ENCODE data around the gene TPST1. TPM values are rescaled to one million over a fixed set of nuclear protein-coding genes. Genes with fewer than 3 reads are reported as not detected.

The TPST1 gene
- total and polyA plus RNA-seq, 2 of the 8 experiments (the other 6 are each of a cell fraction or from before 2014, with no cell fraction given), result 8.2 to 18.4 TPM

DNA sequence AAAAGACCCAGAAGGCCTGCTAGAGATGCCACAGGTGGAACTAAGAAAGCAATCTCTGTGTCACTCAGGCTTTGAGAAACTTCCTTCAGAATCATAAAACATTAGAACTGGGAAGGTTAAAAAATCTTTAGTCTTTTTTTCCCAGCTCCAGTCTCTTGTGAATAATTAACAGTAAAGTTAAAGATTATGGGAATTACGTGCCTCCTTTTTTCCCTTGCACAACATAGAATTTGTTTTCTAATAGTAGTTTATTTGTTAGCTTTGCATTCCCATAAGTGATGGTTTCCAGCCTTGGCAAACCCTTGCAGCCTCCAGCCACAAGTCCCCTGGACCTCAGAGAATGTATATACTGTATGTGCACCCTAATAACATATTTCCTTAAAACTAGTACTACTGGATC is 128.3 kb downstream of the TPST1 start (continued):
- TF ChIP-seq, protein P1, sequence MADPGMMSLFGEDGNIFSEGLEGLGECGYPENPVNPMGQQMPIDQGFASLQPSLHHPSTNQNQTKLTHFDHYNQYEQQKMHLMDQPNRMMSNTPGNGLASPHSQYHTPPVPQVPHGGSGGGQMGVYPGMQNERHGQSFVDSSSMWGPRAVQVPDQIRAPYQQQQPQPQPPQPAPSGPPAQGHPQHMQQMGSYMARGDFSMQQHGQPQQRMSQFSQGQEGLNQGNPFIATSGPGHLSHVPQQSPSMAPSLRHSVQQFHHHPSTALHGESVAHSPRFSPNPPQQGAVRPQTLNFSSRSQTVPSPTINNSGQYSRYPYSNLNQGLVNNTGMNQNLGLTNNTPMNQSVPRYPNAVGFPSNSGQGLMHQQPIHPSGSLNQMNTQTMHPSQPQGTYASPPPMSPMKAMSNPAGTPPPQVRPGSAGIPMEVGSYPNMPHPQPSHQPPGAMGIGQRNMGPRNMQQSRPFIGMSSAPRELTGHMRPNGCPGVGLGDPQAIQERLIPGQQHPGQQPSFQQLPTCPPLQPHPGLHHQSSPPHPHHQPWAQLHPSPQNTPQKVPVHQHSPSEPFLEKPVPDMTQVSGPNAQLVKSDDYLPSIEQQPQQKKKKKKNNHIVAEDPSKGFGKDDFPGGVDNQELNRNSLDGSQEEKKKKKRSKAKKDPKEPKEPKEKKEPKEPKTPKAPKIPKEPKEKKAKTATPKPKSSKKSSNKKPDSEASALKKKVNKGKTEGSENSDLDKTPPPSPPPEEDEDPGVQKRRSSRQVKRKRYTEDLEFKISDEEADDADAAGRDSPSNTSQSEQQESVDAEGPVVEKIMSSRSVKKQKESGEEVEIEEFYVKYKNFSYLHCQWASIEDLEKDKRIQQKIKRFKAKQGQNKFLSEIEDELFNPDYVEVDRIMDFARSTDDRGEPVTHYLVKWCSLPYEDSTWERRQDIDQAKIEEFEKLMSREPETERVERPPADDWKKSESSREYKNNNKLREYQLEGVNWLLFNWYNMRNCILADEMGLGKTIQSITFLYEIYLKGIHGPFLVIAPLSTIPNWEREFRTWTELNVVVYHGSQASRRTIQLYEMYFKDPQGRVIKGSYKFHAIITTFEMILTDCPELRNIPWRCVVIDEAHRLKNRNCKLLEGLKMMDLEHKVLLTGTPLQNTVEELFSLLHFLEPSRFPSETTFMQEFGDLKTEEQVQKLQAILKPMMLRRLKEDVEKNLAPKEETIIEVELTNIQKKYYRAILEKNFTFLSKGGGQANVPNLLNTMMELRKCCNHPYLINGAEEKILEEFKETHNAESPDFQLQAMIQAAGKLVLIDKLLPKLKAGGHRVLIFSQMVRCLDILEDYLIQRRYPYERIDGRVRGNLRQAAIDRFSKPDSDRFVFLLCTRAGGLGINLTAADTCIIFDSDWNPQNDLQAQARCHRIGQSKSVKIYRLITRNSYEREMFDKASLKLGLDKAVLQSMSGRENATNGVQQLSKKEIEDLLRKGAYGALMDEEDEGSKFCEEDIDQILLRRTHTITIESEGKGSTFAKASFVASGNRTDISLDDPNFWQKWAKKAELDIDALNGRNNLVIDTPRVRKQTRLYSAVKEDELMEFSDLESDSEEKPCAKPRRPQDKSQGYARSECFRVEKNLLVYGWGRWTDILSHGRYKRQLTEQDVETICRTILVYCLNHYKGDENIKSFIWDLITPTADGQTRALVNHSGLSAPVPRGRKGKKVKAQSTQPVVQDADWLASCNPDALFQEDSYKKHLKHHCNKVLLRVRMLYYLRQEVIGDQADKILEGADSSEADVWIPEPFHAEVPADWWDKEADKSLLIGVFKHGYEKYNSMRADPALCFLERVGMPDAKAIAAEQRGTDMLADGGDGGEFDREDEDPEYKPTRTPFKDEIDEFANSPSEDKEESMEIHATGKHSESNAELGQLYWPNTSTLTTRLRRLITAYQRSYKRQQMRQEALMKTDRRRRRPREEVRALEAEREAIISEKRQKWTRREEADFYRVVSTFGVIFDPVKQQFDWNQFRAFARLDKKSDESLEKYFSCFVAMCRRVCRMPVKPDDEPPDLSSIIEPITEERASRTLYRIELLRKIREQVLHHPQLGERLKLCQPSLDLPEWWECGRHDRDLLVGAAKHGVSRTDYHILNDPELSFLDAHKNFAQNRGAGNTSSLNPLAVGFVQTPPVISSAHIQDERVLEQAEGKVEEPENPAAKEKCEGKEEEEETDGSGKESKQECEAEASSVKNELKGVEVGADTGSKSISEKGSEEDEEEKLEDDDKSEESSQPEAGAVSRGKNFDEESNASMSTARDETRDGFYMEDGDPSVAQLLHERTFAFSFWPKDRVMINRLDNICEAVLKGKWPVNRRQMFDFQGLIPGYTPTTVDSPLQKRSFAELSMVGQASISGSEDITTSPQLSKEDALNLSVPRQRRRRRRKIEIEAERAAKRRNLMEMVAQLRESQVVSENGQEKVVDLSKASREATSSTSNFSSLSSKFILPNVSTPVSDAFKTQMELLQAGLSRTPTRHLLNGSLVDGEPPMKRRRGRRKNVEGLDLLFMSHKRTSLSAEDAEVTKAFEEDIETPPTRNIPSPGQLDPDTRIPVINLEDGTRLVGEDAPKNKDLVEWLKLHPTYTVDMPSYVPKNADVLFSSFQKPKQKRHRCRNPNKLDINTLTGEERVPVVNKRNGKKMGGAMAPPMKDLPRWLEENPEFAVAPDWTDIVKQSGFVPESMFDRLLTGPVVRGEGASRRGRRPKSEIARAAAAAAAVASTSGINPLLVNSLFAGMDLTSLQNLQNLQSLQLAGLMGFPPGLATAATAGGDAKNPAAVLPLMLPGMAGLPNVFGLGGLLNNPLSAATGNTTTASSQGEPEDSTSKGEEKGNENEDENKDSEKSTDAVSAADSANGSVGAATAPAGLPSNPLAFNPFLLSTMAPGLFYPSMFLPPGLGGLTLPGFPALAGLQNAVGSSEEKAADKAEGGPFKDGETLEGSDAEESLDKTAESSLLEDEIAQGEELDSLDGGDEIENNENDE (IDR thresholded peaks at IDR 0.05; ENCODE audit: insufficient replicate concordance, low read length), result no peak
- no peak for TF ChIP-seq GABPA (IDR thresholded peaks at IDR 0.05; ENCODE audit: borderline replicate concordance, insufficient read depth, low read length)

Data from H1 (cell line).